Measurements from ENCODE around the gene MARCHF2. TPM values are rescaled to one million over a fixed set of nuclear protein-coding genes. Genes with fewer than 3 reads are reported as not detected.

The MARCHF2 gene
- total and polyA plus RNA-seq, 9 of the 15 experiments (the other 6 are each of a cell fraction or from before 2014, with no cell fraction given), result 0.39 to 6.4 (median 2.2) TPM

- TF ChIP-seq E2F4 (CRISPR knock-in tag; IDR thresholded peaks at IDR 0.05; ENCODE audit: low read depth), result no peak
- no peak for TF ChIP-seq GTF3C2 (IDR thresholded peaks at IDR 0.05; ENCODE audit: borderline replicate concordance, extremely low read depth, insufficient read length)
- no peak for TF ChIP-seq CUX1 (CRISPR knock-in tag; IDR thresholded peaks at IDR 0.05)
- TF ChIP-seq GABPB2 (CRISPR knock-in tag; conservative IDR thresholded peaks at IDR 0.05), result no peak
- 0 out of 2 replicates have a peak, but pooled peaks have one; percentile 24 for TF ChIP-seq E2F3 (CRISPR knock-in tag; IDR thresholded peaks at IDR 0.05)
- no peak for TF ChIP-seq ZFP1 (CRISPR knock-in tag; IDR thresholded peaks at IDR 0.05)
- no peak for TF ChIP-seq FOXJ2 (tag; IDR thresholded peaks at IDR 0.05)
- TF ChIP-seq KLF6 (CRISPR knock-in tag; IDR thresholded peaks at IDR 0.05; ENCODE audit: borderline replicate concordance), result no peak
- TF ChIP-seq HMG20A (CRISPR knock-in tag; conservative IDR thresholded peaks at IDR 0.05), result no peak
- TF ChIP-seq CEBPZ (IDR thresholded peaks at IDR 0.05; ENCODE audit: borderline replicate concordance, low read depth, low read length), result peak; percentile 97
- TF ChIP-seq ZNF282 (CRISPR knock-in tag; IDR thresholded peaks at IDR 0.05), result no peak
- peak; percentile 52 for TF ChIP-seq ARID1B (IDR thresholded peaks at IDR 0.05)
- no peak for TF ChIP-seq ZNF408 (CRISPR knock-in tag; IDR thresholded peaks at IDR 0.05; ENCODE audit: low read depth)
- 0 out of 2 replicates have a peak, but pooled peaks have one; percentile 24 for TF ChIP-seq HNRNPL (IDR thresholded peaks at IDR 0.05; ENCODE audit: low read depth, low read length)
- TF ChIP-seq TARDBP (IDR thresholded peaks at IDR 0.05), result peak; percentile 93
Measured at GRCh38 chr19:8389891-8390616, 23.1 kb upstream of the MARCHF2 start, which contains the start of gene RAB11B (continued).
